ENCODE results near the gene PRKAG2.

DNA sequence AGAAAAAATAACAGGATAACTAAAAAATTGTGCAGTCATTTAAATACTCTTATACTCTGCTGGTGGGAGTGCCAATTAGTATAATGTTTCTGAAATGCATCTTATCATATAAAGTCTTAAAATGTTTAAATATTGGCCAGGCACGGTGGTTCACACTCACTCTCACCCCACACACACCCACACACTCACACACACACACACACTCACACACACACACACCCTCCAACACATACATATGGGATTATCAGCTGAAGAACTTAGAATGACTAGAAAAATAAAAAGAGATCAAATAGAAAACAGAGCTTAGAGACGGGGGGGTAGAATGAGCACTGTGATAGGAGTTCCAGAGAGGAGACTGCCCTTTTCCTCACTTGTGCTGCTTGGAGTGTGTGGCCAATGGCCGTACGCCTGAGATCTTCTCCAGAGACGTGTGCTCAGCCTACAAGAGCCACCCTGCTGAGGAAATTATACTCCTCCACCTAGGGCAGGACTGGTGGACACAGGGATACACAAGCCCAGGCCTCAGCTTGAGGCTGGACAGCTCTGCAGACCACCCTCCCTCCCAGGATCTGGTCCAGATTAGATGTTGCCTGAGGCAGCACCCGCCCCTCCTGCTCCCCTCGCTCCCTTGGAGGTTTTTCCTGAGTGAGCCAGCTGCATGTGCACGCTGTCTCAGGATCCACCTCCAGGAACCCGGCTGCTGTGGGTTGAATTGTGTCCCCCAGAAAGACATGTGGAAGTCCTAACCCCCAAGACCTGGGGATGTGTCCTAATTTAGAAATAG lies 26.5 kb upstream of the PRKAG2 start:
- TF ChIP-seq, protein P1, sequence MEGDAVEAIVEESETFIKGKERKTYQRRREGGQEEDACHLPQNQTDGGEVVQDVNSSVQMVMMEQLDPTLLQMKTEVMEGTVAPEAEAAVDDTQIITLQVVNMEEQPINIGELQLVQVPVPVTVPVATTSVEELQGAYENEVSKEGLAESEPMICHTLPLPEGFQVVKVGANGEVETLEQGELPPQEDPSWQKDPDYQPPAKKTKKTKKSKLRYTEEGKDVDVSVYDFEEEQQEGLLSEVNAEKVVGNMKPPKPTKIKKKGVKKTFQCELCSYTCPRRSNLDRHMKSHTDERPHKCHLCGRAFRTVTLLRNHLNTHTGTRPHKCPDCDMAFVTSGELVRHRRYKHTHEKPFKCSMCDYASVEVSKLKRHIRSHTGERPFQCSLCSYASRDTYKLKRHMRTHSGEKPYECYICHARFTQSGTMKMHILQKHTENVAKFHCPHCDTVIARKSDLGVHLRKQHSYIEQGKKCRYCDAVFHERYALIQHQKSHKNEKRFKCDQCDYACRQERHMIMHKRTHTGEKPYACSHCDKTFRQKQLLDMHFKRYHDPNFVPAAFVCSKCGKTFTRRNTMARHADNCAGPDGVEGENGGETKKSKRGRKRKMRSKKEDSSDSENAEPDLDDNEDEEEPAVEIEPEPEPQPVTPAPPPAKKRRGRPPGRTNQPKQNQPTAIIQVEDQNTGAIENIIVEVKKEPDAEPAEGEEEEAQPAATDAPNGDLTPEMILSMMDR (IDR thresholded peaks at IDR 0.05; ENCODE audit: low read length) = no peak
- TF ChIP-seq EZH2 (IDR thresholded peaks at IDR 0.05; ENCODE audit: borderline replicate concordance, low read length) = no peak

Data from OCI-LY1 (cell line).